HG03469 (cell line): Measurements from ENCODE around the gene GPR78.

ENCODE experiments used
- ATAC-seq: cut with Tn5 transposase; IDR thresholded peaks from one replicate; pipeline ENCODE4 v1.9.1; 2021; ENCODE audit warnings: mild to moderate bottlenecking, moderate library complexity, moderate number of reproducible peaks; ENCODE audit not compliant: unreplicated experiment

Gene GPR78

DNA sequence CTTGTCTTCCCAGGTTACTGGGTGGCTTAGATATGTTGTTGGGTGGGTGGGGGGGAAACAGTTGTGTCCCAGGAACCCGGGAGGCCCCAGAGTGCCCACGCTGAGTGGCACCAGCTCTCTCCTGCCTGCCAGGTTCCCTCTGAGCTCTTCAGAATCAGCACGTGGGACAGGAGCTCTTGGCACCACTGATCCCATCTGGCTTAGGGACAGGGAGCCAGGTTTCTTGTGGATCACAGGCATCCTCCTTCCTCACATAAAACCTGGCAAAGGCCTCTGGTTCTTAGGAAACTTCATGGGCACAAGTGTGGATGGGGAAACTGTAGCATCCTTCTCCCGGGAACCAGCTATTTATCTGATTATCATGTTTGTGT lies 3.4 kb downstream of the GPR78 start:
- ATAC-seq: no peak

DNA sequence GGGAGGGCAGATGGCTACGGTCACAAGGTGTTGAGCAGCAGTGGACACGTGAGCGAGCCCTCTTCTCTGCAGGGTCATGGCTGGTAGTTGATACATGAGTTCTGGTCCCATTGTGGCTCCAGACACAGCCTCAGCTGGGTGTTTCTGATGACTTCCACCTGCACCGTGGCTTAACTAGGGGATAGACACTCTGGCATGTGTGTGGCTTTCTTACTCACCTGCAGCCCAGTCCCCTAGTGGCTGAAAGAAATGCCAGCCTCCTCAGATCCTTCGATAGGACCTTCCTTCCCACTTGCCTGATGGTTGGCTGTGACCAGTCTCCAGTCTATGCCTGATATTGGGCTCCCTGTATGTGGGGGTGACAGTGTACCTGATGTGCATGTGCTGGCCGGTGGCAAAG lies 5.0 kb downstream of the GPR78 start:
- ATAC-seq: no peak

- no peak for ATAC-seq
These were observed 5.6 kb downstream of the GPR78 start for GRCh38 chr4:8585721-8586212.

DNA sequence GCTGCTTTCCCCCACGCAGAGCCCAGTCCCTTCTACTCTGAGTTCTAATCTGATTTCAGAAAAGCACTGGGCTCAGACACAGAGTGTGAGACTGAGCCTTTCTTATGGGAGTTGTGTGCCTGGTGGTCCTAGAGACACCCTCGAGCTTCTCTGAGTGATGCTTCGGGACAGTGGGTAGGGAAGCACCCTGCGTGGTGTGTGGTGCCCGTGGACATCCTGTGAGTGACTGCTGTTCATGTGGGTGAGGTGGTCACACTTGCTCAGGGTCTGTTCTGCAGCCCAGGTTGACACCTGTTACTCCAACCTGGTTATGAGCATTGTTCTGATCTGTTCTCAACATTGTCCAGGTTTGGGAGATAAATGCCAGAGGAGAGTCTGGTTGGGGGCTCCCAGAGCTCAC lies 6.1 kb downstream of the GPR78 start:
- no peak for ATAC-seq

DNA sequence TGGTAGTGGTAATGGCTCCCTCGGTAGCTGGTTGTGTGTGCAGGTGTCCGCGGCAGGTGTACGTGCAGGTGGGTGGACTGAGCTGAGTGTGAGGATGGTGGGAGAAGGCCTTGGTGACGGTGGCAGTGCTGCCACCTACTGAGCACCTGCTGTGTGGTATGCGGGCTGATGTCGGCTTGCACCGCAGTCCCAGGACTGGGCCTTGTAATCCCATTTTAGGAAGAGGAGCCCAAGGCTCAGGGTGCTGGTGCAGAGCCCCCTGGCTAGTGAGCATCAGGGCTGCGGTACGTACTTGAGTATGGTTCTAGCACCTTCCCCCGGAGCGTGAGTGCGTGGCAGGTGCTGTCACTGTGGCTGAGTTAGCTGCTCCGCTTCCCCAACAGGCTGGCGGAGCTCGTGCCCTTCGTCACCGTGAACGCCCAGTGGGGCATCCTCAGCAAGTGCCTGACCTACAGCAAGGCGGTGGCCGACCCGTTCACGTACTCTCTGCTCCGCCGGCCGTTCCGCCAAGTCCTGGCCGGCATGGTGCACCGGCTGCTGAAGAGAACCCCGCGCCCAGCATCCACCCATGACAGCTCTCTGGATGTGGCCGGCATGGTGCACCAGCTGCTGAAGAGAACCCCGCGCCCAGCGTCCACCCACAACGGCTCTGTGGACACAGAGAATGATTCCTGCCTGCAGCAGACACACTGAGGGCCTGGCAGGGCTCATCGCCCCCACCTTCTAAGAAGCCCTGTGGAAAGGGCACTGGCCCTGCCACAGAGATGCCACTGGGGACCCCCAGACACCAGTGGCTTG lies 6.7 kb downstream of the GPR78 start:
- ATAC-seq: no peak

- ATAC-seq: no peak
These were observed 7.4 kb downstream of the GPR78 start for GRCh38 chr4:8587469-8588195.

- no peak for ATAC-seq
These were observed 7.9 kb downstream of the GPR78 start for GRCh38 chr4:8588196-8588470.

- ATAC-seq: no peak
These were observed 9.1 kb downstream of the GPR78 start for GRCh38 chr4:8589336-8589735.

DNA sequence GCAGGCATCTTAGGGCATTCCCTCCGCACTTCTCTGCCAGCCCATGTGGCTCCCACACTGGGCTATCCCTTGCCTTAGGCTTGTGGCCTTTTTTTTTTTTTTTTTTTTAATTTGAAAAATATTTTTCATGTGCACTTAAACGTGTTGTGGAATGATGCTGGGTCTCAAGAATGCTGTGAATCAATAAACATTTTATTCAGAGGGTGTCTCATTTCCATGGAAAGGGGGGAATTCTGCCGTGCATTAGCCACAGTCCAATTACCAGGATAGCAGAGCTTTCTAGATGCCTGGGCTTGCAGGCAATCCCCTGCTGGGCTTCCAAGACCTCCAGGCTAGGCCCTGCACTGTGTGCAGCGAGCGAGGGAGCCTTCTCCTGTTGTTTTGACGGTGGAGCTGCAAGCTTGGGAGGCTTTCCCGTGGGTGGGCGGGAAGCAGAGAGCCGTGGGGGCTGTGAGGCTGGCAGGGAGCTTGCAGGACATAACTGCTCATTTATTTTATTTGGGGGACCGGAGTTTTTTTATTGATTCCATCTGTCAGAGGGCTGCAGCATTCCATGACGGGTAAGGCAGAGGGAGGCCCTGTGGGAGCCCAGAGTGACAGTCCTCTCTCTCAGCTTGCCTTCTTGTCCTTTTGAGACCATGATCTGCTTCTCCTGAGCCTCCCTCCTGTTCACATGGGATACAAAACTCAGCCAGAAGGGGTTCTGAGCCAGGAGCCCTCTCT lies 9.8 kb downstream of the GPR78 start:
- ATAC-seq: no peak

- no peak for ATAC-seq
These were observed 10.3 kb downstream of the GPR78 start for GRCh38 chr4:8590546-8590880.

- no peak for ATAC-seq
These were observed 10.9 kb downstream of the GPR78 start for GRCh38 chr4:8591114-8591513.

- ATAC-seq: no peak
These were observed 11.6 kb downstream of the GPR78 start for GRCh38 chr4:8591626-8592365.

DNA sequence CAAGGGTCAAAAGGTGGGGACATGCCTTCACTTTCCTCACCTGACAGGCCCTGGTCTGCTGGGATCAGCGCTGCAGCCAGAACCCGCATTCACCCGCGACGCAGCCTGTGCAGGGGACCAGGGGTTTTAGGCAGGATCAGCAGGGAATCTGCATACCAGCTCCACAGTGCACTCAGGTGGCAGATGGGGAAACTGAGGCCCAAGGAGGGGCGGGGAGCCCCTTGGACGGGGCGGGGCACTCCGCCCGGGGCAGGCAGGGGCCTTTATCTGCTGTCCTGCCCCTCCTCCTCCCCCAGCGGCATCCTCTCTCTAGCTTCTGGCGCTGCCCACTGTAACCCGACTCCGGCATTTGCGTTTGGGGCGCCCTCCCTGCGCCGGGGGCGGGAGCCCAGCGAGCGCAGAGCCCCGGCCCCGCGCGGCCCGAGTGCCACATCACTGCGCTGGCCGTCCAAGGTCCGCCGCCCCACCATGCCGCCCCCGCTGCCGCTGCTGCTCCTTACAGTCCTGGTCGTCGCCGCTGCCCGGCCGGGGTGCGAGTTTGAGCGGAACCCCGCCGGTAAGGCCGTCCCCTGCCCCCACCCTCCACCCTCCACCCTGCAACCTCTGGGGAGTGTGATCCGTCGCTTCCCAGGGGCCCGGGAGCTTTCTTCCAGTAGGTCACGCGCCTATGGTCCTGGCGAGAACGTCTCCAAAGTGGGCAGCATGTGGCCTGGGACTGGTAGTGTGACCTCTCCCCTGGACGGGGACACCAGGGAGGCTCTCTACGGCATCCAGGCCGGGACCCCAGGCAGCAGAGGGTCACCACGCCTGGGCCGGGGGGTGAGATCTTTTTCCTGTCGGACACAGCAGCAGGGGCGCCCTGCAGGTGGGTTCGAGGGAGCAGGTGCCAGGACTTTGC lies 12.4 kb downstream of the GPR78 start, which contains the start of gene CPZ:
Gene CPZ (plus strand): TSS at position 400 of the 898 bp plus-strand sequence. CDS start 69 bp downstream, at position 469.
- no peak for ATAC-seq

DNA sequence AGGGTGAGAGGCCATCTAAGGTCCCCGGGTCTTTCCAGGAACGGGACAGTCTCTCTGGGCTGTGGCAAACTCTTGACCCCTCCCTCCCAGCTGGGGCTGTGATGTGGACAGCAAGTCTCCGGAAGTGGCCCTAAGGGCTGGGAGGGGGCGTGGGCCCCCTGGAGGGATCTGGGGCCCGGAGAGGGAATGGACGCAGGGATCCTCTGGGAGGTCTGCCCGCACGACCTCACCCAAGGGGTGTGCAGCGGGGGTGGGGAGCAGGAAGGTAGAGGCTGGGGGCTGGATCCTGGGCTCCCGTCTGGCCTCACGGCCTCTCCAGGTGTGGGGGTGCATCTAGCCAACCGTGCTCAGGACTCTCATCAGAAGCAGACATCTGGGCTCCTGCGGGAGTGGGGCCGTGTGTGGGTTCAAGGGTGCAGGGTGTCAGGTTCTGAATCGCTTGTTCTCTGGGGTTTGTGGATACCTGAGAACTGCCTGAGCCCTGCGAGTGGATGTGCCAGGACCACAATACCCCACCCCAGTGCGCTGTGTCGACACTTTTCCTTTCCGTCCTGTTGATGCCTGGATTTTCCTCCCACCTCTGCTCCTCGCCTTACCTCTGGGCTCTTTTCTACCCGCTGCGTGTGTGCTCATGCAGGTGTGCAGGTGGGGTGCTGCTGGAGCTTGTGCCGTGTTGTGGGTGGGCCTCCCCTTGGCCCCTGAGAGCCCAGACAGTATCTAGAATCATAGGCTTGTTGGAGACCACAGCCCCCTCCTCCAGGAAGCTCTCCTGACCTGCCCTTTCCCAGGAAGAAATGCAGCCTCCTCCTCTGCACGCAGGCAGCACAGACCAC lies 13.3 kb downstream of the GPR78 start:
- no peak for ATAC-seq

DNA sequence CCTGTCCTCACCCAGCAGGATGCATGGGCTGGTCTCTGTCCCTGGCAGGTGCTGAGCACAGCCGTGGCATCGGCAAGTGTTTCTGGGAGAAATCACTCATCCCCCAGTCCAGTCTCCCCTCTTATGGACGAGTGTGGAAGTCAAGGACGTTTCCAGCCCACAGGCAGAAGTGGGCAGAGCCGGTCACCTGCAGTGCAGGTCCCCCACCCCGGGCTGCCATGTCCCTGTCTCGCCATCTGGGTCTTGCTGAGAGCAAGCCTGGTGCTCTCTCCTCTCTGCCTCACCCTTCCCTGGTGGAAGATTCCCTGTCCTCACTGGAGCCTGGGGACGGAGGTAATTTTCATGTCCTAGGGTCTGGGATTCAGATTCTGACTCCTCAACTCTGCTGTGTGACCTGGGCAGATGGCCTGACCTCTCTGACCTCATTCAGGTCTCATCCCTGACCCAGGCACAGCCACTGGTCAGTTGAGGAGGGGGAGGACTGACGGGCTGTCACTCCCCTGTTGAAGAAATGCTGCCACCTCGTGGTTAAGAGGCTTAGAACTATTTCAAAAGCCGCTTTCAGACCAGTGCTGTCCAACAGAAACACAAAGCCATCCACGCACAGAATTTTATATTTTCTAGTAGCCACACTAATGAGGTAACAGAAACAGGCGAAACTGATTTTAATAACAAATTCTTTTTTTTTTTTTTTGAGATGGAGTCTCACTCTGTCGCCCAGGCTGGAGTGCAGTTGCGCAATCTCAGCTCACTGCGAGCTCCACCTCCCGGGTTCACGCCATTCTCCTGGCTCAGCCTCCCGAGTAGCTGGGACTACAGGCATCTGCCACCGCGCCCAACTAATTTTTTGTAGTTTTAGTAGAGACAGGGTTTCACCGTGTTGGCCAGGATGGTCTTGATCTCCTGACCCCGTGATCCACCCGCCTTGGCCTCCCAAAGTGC lies 14.2 kb downstream of the GPR78 start:
- ATAC-seq: no peak

GRCh38 chr4:8595237-8596087 lies 15.3 kb downstream of the GPR78 start:
- no peak for ATAC-seq

DNA sequence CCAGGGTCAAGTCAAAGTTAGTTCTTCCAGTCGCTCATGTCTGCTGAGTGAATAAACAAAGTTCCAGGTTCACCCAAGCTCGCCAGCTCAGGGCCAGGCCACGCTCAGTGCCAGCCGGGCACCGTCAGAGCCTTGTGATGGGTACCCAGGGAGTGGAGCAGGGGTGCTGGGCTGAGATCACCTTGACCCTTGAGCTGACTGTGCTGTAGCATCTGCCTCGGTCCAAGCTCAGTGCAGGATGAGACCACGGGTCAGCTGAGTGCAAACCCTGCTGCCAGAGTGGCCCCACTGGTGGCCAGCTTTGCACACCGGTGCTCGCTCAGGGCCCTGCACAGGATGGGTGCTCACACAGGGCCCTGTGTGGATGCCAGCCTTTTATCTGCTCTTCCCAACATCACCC lies 16.7 kb downstream of the GPR78 start:
- ATAC-seq: no peak
